ENCODE results near the gene PALLD.

The PALLD gene

DNA sequence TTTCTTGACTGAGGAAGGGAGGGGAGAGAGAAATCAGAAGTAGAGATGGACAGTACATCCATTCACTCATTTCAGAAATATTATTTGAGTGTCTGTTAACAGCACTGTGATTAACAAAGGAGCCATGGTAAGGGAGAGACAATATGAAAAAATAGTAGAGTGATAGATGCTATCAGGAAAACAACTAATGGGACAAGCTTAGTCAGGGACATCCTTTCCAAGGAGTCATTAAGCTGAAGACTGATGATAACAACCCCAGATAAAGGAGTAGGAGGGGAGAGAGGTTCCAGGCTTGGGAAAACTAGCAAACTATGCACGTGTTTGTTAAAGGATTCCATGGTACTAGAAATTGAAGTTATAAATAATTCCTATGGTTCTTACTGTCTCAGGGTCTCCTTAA, 391.0 kb downstream of the PALLD start:
- Mint-ChIP-seq H3K4me3 (no peak overlapping the region), H3K4me1 (no peaks in the 10 kb centered on the region), H3K36me3 (peaks cover 2% of the 10 kb centered on the region), H3K27me3 (no peaks in the 10 kb centered on the region), H3K27ac (no peak overlapping the region), H3K9me3 (no peaks in the 10 kb centered on the region)

DNA sequence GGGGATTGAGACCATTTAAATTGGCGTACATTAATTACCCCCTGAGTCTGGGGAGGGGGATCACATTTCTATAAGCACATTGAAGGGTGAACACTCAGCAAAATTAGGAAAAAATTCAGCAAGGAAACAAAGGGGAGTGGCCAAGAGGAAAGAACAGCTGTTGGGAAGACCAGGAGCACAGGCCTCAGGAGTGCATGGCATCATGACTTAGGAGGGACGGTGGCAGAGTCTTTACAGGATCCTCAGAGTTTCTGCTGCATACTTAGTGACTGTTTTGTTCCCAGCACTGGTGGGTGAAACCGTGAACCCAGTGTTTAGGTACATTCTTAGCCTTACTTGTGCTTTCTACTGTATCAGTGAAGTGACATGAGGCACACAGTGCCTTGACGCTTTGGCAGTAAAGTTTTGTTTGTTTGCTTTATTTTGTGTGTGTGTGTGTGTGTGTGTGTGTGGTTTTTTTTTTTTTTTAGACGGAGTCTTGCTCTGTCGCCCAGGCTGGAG, 391.9 kb downstream of the PALLD start:
- H3K9me3 Mint-ChIP-seq = no peaks in the 10 kb centered on the region
- no peak overlapping the region for H3K27ac Mint-ChIP-seq
- no peaks in the 10 kb centered on the region for H3K27me3 Mint-ChIP-seq
- no peaks in the 10 kb centered on the region for H3K4me1 Mint-ChIP-seq
- H3K36me3 Mint-ChIP-seq = peaks cover 2% of the 10 kb centered on the region
- H3K4me3 Mint-ChIP-seq = no peak overlapping the region

DNA sequence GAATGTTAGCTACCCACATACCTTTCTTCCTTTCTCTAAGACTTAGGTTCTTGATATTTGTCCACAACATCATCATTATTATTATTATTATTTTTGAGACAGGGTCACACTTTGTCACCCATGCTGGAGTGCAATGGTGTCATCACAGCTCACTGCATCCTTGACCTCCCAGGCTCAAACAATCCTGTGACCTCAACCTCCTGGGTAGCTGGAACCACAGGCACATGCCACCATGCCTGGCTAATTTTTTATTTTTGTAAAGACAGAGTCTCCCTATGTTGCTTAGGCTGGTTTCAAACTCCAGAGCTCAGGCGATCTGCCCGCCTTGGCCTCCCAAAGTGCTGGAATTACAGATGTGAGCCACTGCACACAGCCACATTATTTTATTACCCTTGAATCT, 394.2 kb downstream of the PALLD start:
- no peaks in the 10 kb centered on the region for H3K27me3 Mint-ChIP-seq

DNA sequence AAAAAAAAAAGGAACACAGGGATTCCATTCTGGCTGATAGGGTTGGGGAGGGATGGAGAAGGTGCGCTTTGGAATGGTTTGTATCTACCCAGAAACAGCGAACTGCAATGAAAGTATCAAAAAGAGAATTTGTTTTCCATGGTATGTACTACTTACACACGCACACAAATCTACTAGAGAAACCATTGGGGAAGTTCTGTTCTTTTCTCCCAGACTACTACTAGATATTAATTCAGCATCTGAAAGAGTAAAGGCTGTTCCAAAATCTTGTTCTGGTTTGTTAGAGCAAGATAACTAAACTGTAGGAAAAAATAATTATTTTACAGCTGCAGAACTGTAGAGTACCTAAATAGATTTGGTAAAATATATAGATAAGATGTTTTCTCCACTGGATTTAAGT, 394.8 kb downstream of the PALLD start:
- Mint-ChIP-seq H3K9me3 (no peaks in the 10 kb centered on the region), H3K27ac (no peak overlapping the region), H3K4me3 (no peak overlapping the region), H3K36me3 (peaks cover 7% of the 10 kb centered on the region), H3K4me1 (no peaks in the 10 kb centered on the region), H3K27me3 (no peaks in the 10 kb centered on the region)

More for the DNA sequence above, 394.2 kb downstream of the PALLD start:
- Mint-ChIP-seq H3K9me3 (no peaks in the 10 kb centered on the region), H3K4me3 (no peak overlapping the region), H3K27ac (no peak overlapping the region), H3K36me3 (peaks cover 7% of the 10 kb centered on the region), H3K4me1 (no peaks in the 10 kb centered on the region)

DNA sequence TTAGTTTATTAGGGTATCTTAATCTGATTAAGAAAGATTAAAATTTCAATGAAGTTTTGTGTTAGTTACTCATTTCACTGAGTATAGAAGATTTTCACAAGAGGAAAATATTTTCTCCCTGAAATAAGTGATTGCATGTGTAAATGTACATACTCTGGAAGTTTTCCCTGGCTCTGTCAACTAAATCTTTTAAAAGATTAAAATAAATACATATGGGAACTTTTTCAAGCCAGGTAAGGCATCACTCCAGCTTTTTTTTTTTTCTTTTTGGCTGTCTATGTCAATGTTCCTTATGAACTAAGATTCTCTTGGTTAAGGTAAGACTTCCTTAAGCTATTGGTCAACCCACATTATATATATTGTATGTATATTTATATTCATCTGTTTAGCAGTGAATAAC, 395.6 kb downstream of the PALLD start:
- no peaks in the 10 kb centered on the region for H3K4me1 Mint-ChIP-seq
- H3K27me3 Mint-ChIP-seq = no peaks in the 10 kb centered on the region
- H3K9me3 Mint-ChIP-seq = no peaks in the 10 kb centered on the region
- no peak overlapping the region for H3K4me3 Mint-ChIP-seq
- H3K36me3 Mint-ChIP-seq = peaks cover 7% of the 10 kb centered on the region
- H3K27ac Mint-ChIP-seq = no peak overlapping the region

DNA sequence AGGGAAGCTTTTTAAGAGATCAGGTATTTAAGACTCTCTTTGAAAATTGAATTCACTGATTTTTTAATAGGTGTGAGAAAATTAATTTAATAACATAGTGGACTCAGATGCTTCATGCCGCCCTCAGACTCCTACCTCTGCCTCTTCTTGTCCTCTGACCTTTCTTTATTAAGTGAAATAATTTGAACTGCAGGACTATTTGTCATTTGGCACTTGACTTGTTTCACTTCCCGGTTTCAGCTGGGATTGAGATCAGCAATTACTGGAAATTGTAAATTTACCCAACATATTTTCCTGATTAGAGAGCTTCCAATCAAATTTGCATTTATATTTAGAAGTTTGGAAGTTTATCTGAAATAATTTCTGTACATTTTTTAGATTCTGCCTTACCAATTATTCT, 396.4 kb downstream of the PALLD start:
- Mint-ChIP-seq H3K27me3 (no peaks in the 10 kb centered on the region), H3K27ac (no peak overlapping the region), H3K4me3 (no peak overlapping the region), H3K4me1 (no peaks in the 10 kb centered on the region), H3K9me3 (no peaks in the 10 kb centered on the region), H3K36me3 (peaks cover 7% of the 10 kb centered on the region)

DNA sequence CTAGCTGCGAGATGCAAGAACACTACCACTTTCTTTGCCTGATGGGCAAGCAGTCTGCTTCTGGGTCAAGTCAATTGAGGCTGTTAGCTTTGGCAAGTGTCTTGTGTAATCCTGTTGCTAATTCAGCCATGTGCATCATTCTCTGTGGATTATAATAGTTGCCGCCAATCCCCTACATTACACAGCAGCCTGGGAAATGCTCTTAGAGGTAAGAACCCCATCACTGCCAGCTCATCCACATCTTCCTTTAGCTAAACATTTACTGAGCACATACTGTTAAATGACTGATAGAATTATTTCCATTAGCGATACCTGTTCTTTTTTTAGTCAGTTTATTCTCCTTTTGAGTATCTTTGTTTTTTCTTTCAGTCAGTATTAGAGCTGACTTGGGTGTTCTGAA, 397.0 kb downstream of the PALLD start:
- Mint-ChIP-seq H3K36me3 (peaks cover 6% of the 10 kb centered on the region), H3K27me3 (no peaks in the 10 kb centered on the region), H3K9me3 (no peaks in the 10 kb centered on the region), H3K4me3 (no peak overlapping the region), H3K4me1 (no peaks in the 10 kb centered on the region), H3K27ac (no peak overlapping the region)

DNA sequence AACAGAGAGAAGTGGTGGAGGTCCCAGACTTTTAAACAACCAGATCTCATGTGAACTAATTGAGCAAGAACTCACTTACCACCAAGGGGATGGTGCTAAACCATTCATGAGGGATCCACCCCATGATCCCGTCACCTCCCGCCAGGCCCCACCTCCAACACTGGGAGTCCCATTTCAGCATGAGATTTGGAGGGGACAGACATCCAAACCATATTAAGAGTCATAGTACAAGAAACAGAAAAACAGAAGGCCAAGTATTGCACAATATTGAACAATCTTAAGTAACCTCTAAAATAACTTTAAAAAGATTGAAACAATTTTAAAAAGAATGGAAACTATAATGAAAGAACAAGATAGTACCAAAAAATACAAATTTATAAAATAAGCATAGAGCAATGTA, 403.2 kb downstream of the PALLD start:
- no peaks in the 10 kb centered on the region for H3K27me3 Mint-ChIP-seq
- H3K9me3 Mint-ChIP-seq = no peaks in the 10 kb centered on the region
- no peak overlapping the region for H3K27ac Mint-ChIP-seq
- no peaks in the 10 kb centered on the region for H3K4me1 Mint-ChIP-seq
- no peaks in the 10 kb centered on the region for H3K36me3 Mint-ChIP-seq
- no peak overlapping the region for H3K4me3 Mint-ChIP-seq

DNA sequence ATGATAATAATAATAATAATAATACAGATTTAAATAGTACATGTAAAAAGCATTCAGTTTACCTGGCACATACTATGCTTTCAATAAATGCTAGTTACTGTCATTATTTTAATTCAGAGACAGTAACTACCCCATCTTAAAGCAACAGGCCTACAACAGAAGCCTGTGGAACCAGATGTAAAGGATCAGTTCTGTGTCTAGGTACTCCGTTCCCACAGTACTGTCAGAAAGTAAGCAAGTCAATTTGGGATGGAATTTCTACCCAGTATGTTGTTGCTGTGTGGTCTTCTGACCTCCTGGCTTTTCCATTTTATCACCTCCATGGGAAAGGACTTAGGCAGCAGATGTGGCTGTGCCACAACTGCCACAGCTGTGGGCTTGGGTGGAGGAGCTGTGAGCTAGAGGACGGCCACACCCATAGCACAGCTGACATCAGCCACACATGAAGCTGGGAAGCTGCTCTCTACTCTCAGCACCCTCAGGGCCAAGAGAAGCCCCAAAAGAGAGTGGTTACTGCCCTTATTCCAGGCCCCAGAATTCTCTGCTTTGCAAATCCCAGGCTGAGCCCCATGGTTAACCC, 410.4 kb downstream of the PALLD start:
- Mint-ChIP-seq H3K36me3 (no peaks in the 10 kb centered on the region), H3K4me1 (no peaks in the 10 kb centered on the region), H3K27me3 (no peaks in the 10 kb centered on the region), H3K9me3 (no peaks in the 10 kb centered on the region), H3K27ac (no peak overlapping the region), H3K4me3 (no peak overlapping the region)

DNA sequence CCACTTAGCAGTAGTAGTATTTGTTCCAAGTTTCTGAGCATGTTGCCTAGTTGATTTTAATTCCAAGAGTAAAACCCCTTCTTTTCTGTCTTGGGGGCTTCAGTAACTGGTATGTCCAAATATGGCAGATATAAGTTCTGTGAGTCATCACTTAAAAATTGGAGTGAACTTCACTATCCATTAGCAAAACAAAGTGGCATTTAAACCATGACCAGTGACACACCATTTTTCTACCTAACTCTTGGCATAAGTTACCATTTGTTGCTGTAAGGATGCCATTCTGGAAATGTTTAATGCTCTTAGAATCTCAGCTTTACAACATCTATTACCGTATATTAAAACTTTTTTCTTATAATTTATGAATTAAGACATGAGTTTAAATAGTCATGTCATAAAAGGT, 411.2 kb downstream of the PALLD start:
- no peaks in the 10 kb centered on the region for H3K9me3 Mint-ChIP-seq
- H3K4me1 Mint-ChIP-seq = no peaks in the 10 kb centered on the region
- H3K27ac Mint-ChIP-seq = no peak overlapping the region
- no peaks in the 10 kb centered on the region for H3K27me3 Mint-ChIP-seq
- H3K4me3 Mint-ChIP-seq = no peak overlapping the region
- H3K36me3 Mint-ChIP-seq = no peaks in the 10 kb centered on the region

DNA sequence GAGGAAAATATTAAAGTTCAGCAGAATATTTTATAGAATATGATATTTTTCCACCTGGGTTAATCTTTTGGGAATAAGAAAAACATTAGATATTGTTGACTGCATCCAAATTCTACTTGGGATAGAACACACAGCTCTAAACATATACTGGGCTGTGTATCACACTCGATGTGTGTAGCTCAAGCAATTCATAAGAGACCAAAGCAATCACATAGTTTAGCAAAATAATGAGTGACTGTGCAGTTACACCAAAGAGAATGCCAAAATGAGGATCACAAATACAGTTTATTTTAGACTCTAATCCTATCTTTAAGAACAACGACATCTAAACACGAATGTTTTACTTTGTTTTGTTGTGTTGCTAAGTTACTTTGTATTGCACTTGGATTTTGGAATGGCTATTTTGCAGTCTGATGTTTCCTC, 412.0 kb downstream of the PALLD start:
- Mint-ChIP-seq H3K9me3 (no peaks in the 10 kb centered on the region), H3K27me3 (no peaks in the 10 kb centered on the region), H3K4me3 (no peak overlapping the region), H3K4me1 (no peaks in the 10 kb centered on the region), H3K36me3 (no peaks in the 10 kb centered on the region), H3K27ac (no peak overlapping the region)

DNA sequence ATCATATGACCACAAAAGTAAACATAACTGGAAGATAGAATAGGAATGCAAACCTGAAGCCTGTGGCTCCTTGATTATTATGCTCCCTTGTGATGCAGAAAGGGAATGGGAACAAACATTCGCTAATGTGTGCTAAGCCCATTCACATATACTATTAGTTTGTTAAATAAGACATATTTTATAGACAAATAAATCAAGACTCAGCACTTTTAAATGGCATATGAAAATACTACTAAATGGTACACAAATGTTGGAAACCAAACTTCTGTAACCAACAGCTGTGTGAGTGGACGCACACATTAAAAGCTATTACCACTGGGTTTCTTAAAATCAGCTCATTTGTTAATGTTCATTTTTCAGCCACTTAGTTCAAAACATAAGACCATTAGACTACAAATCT, 417.2 kb downstream of the PALLD start:
- Mint-ChIP-seq H3K4me3 (no peak overlapping the region), H3K27me3 (no peaks in the 10 kb centered on the region), H3K27ac (no peak overlapping the region), H3K4me1 (no peaks in the 10 kb centered on the region), H3K36me3 (no peaks in the 10 kb centered on the region), H3K9me3 (no peaks in the 10 kb centered on the region)

DNA sequence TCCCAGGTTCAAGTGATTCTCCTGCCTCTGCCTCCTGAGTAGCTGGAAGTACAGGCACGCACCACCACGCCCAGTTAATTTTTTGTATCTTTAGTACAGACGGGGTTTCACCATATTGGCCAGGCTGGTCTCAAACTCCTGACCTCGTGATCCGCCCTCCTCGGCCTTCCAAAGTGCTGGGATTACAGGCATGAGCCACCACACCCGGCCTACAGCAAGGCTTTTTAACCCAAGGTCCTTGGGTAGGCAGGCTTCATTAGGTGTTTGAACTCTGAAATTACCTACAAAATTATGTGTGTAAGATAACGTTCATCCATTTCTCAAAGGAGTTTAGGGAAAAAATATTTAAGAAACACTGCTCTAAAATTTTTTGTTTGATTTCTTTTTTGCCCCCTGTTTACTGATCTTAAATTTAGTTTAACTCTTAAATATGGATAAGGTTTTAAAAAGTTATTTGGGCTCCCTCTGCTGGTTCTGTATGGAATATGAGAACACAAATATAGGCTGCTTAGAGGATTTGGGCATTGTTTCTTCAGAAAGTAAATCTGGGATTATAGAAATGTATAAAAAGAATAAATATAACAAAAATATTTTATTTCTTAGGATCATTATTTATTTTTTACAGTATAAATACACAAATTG, 420.4 kb downstream of the PALLD start:
- Mint-ChIP-seq H3K4me1 (no peaks in the 10 kb centered on the region), H3K27me3 (no peaks in the 10 kb centered on the region), H3K4me3 (no peak overlapping the region)

DNA sequence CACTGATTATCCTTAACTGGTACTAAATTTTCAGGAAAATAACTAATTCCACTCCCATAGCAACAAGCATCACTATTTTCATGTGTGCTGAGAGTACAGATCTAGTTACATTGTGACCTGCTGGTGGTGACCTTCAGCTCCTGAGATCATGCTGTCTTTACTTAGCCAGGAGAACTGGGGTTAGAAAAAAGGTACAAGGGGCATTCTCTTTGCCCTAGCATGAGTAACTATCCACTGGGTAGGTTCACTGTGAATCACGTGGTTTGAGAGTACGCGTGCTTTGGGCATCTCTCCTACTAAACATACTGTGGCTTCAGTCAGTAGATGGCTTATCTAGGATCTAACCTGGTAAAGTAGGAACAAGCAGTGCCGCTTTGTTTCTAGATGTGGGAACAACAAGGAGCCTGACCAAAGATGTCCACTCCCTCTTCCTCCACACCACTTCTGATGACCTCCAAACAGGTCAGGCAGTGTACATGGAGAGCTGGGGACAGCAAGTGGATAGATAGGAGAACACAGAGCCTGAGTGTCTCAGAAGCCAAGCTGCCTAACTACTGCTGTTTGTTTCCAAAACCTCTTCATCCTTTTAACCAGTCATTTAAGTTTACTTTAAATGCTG, 423.0 kb downstream of the PALLD start:
- H3K4me3 Mint-ChIP-seq = no peak overlapping the region
- H3K27ac Mint-ChIP-seq = no peak overlapping the region
- H3K27me3 Mint-ChIP-seq = no peaks in the 10 kb centered on the region
- no peaks in the 10 kb centered on the region for H3K9me3 Mint-ChIP-seq
- no peaks in the 10 kb centered on the region for H3K36me3 Mint-ChIP-seq
- H3K4me1 Mint-ChIP-seq = no peaks in the 10 kb centered on the region

More for the DNA sequence above, 420.4 kb downstream of the PALLD start:
- Mint-ChIP-seq H3K27ac (no peak overlapping the region), H3K9me3 (no peaks in the 10 kb centered on the region), H3K36me3 (no peaks in the 10 kb centered on the region)

DNA sequence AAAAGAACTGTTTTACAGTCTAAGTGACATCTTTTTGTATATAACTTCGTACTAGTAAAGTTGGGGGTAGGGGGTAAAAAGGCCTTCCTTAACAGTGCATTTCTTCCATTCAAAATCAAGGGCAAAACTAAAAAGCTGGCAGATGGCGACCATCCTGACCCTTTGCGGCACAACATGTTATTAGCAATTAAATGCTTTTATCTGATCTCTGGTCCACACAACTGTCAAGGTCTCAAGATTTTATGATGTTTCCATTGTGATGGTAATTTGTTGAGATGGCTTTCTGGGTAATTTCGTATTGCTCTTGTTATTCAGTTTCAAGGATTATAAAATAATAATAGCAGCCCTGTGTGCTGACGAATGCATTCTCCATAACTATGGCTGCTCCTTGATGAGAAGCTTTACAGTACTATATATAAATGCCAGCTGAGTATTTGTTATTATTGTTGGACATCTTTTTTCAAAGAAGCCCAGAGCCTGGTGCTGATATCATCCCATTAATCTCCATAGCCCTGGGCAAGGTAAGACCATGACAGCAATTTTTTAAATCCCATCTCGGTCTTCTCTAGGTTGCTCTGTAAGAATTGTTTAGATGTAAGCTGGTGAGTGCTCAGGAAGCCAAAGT, 423.7 kb downstream of the PALLD start:
- no peaks in the 10 kb centered on the region for H3K36me3 Mint-ChIP-seq
- H3K4me3 Mint-ChIP-seq = no peak overlapping the region
- H3K27me3 Mint-ChIP-seq = no peaks in the 10 kb centered on the region
- no peaks in the 10 kb centered on the region for H3K9me3 Mint-ChIP-seq
- H3K27ac Mint-ChIP-seq = no peak overlapping the region
- no peaks in the 10 kb centered on the region for H3K4me1 Mint-ChIP-seq

DNA sequence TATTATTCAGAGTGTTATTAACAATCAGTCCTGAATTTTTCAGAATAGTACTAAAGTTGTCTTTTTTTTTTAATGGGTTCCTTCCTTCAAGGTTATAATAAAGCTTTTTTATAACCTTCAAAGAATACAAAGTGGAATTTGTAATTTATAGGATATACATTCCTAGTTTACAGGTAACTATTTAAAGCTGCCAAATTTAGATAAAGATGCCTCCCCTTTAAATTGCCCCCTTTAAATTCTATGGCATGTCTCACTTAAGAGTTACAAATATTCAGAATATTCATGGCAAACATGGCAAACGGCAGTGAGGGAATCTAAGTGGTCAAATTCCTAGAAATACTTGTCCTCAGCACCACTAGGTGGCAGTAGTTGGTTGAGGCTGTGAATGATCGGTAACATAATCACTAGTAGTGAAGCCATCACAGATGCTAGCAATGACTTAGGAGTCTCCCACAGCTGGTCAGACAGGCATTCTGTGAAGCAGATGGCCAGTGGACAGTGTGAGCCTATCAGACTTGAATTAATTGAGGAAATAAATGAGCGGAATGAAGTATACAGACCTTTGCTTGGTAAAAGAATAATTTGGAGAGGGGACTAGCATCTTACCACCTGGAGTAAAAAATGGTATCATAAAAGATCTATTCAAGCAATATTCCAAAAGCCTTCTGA, 426.8 kb downstream of the PALLD start:
- Mint-ChIP-seq H3K4me1 (no peaks in the 10 kb centered on the region), H3K4me3 (no peak overlapping the region), H3K9me3 (no peaks in the 10 kb centered on the region), H3K36me3 (no peaks in the 10 kb centered on the region), H3K27ac (no peak overlapping the region), H3K27me3 (no peaks in the 10 kb centered on the region)

All from activated naive CD4-positive, alpha-beta T cell treated with anti-CD3 and anti-CD28 coated beads, Interleukin-2, amount 50 U/mL, for 24 hours (primary cell).